GM18502 (cell line): Measurements from ENCODE around the gene OR5K2.

ENCODE experiments used
- ATAC-seq: cut with Tn5 transposase; IDR thresholded peaks from one replicate; pipeline ENCODE4 v1.9.1; 2021; ENCODE audit warnings: mild to moderate bottlenecking; ENCODE audit not compliant: unreplicated experiment, poor library complexity

The OR5K2 gene

DNA sequence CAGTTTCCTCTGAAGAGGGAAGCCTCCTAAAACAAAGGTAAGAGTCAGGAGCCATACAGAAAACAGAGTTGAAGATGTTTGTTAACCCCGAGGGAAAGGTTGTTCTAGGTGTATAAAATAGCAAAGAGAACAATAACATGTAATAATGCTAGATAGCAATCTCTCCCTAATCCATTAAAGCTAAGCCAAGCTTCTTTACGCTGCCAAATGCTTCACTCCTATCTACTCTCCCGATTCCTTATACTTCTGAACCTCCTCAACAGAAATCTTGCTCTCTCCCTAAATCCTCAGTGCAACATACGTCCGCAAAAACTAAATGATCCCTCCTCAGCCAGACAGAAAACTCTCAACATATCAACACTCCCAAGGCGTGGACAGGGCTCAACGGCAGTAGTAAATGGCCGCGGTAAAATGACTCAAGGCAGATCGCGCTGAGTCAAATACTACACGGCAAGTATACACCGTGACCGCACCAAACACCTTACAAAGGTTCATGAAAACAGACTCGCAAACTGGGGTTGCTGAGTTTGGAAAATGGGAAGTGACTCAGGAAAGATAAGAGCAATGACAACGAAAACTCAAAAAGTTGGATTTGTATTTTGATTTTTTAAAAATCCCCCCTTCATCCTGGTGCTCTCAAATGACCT lies 24.5 kb downstream of the OR5K2 start:
- peak; percentile 52 for ATAC-seq

DNA sequence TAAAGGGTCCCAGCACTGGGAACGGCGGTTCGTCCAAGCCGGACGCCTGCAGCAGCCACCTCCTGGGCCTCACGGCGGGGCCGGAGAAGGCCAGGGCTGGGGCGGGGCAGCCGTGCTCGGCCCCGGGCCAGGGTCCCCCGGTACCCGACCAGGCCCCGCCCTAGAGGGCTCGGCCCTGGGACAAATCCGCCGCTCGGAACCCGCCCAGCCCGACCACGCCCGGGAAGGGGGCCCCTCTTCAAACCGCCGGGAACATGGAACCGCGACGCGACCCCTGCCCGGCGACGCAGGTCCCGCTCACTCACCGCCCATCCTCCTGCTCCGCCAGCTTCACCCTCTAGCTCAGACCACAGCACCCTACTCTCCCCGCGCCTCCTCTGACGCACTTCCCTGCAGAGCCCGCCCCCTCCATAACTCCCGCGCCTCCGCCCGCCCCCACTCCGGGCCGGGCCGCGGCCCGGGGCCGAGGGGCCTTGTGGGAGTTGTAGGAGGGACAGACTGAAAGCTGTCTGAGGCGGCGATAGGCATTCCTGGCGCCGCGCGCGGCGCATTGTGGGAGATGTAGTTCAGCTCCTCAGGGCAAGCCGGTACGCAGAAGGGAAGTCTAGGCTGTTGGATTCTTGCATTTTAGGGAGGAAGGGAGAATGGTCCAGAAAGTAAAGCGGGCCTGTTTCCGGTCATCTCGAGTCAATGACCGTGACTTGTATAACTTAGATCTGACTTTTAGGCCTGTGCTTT lies 25.2 kb downstream of the OR5K2 start, which contains the start of gene CLDND1:
TSS of gene CLDND1 (minus strand) at position 359 of the 738 bp plus-strand sequence. CDS start 1,478 bp downstream, outside the sequence.
- ATAC-seq, result peak; percentile 87

DNA sequence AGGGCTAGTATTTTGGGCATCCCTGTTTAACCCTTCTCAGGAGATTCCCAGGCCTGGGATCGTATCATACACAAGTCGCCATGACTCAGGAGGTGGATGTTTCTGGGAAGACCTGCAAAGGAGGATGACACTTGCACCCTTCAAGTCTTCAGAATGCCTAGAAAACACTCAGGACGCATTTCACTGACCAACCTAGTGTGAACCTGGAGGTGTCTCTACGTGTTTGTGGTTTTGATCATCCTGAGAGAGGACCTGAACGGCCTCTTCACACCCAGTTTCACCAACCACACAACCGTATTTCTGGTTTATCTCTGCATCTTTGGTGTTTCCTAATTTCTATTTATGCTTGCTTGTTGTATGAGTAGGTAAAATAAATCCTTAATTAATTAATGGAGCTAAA lies 28.0 kb downstream of the OR5K2 start:
- ATAC-seq, result no peak

DNA sequence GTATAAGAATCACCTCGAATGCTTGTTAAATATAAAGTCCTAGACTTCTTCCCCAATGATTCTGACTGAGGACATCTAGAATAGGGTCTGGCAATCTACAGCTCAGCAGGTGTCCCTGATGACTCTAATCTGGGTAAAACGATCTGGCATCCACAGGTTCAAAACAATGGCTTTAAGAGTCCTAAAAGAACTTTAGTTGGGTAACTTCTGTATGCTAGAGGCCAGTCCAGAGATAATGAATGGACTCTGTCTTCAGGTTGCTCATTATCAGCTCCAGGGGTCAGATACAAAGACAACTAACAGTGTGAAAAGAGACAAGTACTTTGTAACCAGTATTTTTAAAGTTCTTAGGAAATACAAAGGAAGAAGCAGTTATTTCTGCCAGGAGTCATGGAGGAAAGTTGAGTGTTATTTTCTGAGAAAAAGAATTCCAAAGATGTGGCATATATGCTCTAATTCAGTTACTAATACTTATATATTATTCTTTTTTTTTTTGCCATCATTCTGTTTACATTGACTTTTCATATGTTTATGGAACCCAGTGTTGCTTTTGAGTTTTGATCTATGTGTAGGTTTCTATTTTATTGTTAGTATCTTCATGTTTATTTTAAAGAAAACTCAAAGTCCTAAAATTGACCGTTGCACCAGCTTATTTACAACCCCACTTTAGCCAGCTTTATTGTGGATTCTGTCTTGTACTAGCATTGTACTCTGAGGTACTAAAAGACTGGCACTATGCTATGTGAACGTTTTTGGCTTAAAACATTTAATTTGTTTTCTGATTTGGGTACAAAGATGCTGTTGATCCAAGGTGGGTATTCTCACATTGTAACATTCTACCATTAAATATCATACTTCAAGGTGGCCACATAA lies 31.2 kb downstream of the OR5K2 start:
- no peak for ATAC-seq

DNA sequence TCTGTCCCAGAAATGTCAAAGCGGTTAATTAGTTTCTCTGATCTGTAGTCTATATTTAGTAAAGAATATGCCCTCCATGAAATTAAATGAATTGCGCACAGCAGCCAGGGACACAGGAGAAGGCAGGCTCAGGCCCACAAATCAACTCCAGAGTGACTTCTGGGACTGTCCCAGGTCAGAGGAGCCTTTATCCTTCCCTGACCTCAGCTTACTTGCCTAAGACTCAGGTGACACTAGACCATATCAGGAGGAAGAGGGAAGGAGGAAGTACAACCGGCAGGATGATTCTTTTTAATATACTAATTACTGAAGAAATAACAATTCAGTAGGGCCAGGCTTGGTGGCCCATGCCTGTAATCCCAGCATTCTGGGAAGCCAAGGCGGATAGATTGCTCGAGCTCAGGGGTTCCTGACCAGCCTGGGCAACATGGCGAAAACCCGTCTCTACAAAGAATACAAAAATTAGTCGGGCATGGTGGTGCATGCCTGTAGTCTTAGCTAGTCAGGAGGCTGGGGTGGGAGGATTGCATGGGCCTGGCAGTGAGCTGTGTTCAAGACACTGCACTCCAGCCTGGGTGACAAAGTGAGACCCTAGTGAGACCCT lies 32.5 kb downstream of the OR5K2 start:
- no peak for ATAC-seq

DNA sequence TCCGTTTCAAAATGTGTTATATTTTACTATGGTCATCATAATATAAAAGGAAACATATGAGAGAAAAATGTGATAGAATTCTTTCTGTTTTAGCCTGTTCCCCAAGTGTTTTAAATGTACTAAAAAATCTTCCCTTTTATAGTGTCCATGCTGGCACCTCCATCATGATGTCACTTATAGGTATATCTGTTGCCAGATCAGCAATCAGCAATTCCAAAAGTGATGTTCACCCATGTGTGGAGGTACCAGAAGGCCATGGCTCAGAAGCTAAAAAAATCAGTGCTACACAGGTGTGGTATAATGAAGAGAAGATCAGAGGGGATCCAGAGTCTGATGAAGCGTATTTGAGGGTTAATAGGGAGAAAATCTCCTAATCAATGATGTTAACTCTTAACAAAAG lies 33.2 kb downstream of the OR5K2 start:
- peak; percentile 28 for ATAC-seq

DNA sequence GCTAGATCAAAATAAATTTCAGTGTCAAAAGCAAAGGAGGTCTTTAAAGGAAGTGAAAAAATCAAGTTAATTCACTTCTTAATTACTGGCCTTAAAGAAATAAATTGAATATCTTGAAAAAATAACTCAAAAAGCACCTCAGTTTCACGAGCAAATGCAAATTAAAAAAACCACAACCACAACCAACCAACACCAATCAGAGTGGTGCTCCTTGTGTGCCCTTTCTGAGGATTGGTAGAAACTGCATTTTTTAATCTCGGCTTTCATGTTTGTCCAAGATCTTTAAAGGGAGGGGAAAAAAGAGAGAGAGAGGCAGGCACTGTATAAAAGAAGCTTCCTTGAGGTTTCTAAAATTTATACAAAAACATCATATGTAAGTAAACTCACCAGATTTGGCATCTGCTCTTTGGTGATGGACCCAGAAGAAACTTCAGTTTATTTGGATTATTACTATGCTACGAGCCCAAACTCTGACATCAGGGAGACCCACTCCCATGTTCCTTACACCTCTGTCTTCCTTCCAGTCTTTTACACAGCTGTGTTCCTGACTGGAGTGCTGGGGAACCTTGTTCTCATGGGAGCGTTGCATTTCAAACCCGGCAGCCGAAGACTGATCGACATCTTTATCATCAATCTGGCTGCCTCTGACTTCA lies 34.3 kb downstream of the OR5K2 start, which contains the start of gene GPR15:
TSS of gene GPR15 (plus strand) at position 357 of the 653 bp plus-strand sequence. CDS start at position 413, 56 bp downstream.
- peak; percentile 37 for ATAC-seq

DNA sequence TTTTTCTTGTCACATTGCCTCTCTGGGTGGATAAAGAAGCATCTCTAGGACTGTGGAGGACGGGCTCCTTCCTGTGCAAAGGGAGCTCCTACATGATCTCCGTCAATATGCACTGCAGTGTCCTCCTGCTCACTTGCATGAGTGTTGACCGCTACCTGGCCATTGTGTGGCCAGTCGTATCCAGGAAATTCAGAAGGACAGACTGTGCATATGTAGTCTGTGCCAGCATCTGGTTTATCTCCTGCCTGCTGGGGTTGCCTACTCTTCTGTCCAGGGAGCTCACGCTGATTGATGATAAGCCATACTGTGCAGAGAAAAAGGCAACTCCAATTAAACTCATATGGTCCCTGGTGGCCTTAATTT lies 34.8 kb downstream of the OR5K2 start:
- no peak for ATAC-seq

DNA sequence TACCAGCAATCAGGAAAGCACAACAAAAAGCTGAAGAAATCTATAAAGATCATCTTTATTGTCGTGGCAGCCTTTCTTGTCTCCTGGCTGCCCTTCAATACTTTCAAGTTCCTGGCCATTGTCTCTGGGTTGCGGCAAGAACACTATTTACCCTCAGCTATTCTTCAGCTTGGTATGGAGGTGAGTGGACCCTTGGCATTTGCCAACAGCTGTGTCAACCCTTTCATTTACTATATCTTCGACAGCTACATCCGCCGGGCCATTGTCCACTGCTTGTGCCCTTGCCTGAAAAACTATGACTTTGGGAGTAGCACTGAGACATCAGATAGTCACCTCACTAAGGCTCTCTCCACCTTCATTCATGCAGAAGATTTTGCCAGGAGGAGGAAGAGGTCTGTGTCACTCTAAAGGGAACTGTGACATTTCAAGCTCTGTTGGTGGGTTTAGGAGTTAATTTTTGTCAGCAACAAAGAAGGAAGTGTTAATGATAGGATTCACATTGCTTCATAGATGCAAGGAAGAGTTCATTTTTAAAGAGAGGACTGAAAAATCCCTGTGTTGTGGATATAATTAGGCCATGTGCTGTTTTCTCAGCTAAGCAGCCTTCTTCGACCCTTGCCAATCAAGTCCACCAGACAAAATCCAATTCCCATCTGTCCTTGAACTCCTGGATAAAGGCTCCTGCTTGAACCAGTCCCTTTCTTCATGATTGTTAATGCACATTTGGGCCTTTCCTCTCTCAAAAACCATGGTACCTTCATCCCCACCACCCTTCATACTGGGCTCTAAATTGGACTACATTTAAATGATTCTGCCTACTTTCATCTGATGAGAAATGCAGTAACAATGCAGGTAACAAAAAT lies 35.5 kb downstream of the OR5K2 start:
- no peak for ATAC-seq

DNA sequence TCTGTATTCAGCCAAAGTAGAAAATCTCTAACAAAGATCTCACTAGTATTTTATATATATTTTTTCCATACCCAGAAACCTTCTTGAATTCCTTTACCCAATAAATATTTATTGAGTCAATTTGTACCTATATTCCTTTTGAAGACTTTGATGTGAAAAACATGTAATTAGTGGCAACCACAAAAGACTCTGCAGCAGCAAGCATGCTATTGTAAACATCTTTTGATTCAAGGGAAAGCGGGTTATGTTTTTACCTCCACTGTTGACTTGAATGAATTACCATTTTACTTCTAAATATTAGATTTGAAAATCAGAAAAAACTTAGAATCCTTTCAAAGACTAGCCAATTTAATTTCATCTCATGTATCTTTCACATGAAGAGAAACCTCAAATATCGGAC lies 36.7 kb downstream of the OR5K2 start:
- ATAC-seq, result no peak

DNA sequence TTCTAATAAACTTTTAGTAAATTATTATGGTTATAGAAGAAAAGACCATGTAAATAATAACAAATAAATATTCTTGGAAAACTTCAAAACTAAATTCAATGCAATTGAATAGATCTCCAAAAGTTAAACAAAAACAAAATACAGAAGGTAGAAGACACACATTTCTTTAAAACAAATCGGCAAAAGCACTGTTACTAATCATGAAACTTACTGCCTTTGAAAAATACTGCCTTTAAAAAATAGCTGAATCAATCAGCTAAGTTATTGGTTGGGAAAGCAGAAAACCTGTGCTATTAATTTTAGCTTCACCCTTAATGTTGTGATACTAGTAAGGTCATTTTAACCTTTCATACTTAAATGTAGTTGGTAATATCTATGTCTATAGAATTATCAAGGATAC lies 37.3 kb downstream of the OR5K2 start:
- ATAC-seq, result no peak

DNA sequence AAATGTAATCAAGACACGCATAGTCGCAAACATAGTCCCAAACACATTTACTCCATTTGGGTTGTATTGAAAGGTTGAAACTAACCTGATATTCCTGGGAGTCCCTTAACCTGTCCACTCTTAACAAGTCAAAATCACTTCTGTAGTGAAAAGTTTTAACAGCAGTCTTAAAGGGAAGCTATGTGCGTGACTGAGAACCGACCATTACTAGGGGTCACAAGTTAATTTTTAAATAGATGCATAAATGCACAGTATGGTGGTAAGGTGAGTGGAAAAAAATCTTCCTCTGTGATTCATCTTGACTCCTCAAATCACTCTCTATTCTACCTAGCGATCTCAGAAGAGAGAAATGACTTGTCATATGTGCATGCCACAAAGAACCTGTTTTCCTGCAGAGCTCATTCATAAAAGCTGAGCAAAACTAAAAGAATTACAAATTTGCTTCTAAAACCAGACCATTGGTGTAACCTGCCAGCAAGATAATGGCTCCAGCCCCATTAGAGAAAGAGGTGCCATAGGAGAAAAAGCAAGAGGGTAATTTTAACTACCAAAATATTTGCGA lies 39.1 kb downstream of the OR5K2 start:
- ATAC-seq, result peak; percentile 75

DNA sequence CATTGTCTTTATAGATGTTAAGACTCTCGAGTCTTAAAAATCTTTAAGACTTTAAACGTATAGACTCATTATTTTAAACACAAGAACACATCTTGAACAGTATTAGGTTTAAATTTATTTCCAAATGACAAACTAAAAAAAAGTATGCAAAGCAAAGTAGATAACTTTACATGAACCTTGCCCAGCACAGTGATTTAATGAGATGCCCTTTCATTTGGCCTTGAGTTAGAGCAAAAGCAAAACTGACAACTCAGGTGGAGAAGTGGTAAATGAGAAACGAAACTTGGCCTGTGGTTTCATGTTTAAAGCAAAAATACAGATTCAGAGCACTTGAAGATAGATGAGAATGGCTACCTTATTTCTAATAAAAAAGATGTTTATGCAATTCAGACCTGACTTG lies 42.9 kb downstream of the OR5K2 start:
- ATAC-seq, result peak; percentile 53

DNA sequence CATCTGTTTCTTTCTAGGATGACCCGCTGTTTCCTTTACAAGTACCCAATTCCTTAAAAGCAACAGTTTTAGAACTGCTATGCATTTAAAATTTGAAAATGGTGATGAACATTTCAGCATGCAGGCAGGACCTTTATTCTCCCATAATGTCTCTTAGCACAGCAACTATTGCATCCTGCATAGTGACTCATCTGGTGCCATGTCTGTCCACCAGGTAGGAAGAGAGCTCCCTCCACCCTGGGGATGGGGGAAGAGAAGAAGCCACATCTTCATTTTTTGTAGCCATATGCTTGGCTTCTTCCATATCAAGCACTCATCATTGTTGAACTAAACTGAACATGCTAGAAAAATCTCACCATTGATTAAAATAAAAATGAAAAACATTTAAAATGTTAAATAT lies 44.2 kb downstream of the OR5K2 start:
- ATAC-seq, result no peak

DNA sequence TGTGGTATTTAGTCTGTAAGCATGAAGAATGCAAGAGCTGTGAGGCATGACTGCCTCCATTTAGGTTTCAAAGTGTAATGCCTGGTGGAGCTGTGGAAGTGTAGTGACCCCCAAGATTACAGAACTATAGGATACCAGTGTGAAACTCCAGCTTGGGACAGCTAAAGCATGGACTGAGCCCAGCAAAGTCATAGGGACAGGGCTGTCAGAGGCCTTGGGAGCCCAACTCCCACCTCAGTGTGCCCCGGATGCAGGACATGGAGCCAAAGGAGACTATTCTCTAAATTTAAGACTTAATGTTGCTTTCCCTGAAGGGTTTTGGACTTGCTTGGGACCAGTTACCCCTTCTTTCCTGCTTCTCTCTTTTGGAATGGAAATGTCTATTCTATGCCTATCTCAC lies 45.1 kb downstream of the OR5K2 start:
- ATAC-seq, result no peak

DNA sequence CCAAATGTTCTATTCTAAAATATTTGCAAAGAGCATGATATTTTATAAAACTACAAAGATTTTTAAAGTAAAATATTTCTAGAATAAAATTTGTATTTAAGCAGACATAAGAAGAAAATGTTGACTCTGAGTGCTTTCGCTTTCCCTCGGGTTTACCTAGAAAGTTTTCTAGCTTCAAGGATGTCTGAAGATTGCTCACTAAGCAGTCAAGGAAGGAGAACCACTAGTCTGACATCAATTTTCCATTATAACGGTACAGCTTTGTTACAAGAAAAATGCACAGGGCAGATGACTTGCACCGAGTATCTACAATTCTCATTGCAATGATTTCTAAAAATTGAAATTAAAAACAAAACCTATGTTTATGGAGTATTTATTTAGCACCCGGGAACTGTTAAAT lies 48.5 kb downstream of the OR5K2 start:
- peak; percentile 74 for ATAC-seq
